ENCODE data around the gene PTTG1IP.

Gene PTTG1IP

DNA sequence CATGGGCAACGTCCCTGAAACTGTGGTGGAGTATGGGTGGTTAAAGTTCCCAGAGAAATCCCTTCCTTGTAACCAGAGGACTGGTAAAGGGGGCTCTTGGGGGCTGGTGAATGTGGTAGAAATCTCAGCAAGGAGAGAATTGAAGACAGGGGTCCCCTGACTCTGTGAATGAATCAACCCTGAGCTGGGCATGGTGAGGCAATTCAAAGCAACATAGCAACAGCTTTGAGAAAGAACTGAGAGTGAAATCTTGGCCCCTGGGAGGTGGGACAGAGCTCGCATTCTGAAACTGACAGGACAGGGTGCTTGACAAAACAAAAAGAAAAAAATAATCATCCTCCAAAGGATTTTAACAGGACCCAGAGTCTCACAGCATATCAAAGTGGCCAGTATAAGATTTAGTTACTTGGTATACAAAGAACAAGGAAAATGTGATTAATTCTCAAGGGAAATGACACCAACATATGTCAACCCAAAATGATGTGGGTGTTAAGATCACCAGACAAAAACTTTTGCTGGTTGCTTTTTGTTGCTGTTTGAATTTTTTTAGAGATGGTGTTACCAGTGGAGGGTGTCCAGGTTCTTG lies 43.9 kb downstream of the PTTG1IP start:
- no peak overlapping the region for H3K4me3 ChIP-seq (ENCODE audit: control insufficient read depth, low read depth, low read length)
- DNase-seq (ENCODE audit: low read depth) = no peak
- TF ChIP-seq, protein P1, sequence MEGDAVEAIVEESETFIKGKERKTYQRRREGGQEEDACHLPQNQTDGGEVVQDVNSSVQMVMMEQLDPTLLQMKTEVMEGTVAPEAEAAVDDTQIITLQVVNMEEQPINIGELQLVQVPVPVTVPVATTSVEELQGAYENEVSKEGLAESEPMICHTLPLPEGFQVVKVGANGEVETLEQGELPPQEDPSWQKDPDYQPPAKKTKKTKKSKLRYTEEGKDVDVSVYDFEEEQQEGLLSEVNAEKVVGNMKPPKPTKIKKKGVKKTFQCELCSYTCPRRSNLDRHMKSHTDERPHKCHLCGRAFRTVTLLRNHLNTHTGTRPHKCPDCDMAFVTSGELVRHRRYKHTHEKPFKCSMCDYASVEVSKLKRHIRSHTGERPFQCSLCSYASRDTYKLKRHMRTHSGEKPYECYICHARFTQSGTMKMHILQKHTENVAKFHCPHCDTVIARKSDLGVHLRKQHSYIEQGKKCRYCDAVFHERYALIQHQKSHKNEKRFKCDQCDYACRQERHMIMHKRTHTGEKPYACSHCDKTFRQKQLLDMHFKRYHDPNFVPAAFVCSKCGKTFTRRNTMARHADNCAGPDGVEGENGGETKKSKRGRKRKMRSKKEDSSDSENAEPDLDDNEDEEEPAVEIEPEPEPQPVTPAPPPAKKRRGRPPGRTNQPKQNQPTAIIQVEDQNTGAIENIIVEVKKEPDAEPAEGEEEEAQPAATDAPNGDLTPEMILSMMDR (conservative IDR thresholded peaks at IDR 0.05; ENCODE audit: control insufficient read depth, insufficient read depth, low read depth, low read length) = no peak

DNA sequence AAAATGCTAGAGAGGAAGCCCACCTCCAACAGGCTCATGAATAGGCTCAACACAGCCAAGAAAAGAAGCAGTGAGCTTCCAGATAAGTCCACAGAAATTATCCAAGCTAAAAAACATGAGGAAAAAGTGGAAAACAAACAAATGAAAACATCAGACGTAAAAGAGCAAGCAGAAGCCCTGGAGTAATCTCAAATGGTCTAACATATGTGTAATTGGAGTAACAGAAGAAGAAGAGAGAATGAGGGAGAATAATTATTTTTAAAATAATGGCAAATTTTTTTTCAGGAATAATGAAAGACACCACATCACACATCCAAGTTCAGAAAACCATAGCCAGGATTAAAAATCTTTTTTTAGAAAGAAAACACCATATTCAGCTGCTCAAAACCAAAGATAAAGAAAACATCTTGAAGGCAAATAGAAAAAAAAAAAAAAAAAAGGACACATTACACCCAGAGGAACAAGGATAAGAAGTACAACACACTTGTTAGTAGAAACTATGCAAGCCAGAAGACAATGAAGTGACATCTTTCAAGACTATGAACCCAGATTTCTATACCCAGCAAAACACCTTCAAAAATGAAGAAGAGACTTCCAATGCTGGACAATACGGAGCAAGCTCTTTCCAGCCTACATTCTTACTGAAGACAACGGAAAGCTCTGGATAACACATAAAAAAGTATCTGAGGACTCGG lies 45.0 kb downstream of the PTTG1IP start:
- H3K4me3 ChIP-seq (ENCODE audit: control insufficient read depth, low read depth, low read length) = no peak overlapping the region
- TF ChIP-seq, protein P1 (conservative IDR thresholded peaks at IDR 0.05; ENCODE audit: control insufficient read depth, insufficient read depth, low read depth, low read length) = no peak
- DNase-seq (ENCODE audit: low read depth) = no peak

DNA sequence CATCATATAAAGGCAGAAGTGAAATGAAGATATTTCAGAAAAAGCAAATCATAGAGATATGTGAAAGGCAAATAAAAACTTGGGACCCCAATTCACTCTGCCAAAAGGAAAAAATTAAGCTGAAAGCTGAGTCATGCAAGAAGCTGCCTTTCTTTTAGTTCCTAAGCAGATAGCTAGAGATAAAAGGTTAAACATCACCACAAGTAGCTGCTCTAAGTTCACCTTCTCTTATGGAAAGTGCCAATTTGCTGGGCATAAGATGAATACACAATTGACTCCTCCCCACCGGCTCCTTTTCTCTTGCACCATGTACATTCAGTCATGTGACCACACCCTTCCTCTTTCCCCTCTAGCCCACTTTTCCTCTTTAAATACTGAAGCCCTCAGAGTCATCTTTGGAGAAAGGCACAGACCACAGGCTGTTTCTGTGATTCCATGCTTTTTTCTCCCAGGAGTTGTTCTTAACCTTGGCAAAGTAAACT lies 50.3 kb downstream of the PTTG1IP start:
- DNase-seq (ENCODE audit: low read depth) = no peak
- no peak overlapping the region for H3K4me3 ChIP-seq (ENCODE audit: control insufficient read depth, low read depth, low read length)
- TF ChIP-seq, protein P1 (conservative IDR thresholded peaks at IDR 0.05; ENCODE audit: control insufficient read depth, insufficient read depth, low read depth, low read length) = no peak

DNA sequence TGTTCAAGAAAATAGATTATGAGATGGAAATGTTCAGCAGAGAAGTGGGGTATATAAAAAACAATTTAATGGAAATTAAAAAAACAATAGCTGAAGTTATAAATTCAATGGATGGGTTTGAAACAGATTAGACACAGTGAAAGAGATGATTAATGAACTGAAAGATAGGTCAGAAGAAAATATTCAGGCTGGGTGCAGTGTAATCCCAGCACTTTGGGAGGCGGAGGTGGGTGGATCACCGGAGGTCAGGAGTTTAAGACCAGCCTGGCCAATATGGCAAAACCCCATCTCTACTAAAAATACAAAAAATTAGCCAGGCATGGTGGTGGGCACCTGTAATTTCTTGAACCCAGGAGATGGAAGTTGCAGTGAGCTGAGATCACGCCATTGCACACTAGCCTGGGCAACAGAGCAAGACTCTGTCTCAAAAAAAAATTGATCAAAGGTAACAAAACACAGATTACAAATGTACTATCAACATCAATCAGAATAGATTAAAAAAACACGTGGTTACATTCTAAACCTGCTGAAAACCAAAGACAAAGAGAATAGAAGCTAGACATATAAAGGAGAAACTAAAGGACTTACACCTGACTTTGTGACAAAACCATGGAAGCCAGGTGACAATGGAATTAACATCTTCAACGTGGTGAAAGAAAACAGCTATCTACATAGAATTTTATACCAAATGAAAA lies 50.9 kb downstream of the PTTG1IP start:
- no peak overlapping the region for H3K4me3 ChIP-seq (ENCODE audit: control insufficient read depth, low read depth, low read length)
- DNase-seq (ENCODE audit: low read depth) = no peak
- TF ChIP-seq, protein P1 (conservative IDR thresholded peaks at IDR 0.05; ENCODE audit: control insufficient read depth, insufficient read depth, low read depth, low read length) = no peak

DNA sequence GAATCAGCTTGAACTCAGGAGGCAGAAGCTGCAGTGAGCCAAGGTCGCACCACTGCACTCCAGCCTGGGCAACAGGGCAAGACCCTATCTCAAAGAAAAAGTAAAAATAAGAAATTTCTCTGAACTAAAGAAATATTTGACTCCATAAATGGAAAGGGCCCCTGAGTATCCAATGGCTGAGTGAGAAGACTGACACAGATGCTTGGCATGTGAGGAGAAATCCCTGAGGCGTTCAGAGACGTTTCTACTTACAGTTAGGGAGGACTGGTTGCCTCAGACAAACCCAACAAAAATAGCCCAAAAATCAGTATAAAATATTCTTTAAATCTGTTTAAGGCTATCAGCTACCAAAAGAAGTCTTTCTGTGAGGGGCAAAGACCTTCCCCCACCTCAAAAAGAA lies 52.6 kb downstream of the PTTG1IP start:
- DNase-seq (ENCODE audit: low read depth) = peak; percentile 38
- no peak overlapping the region for H3K4me3 ChIP-seq (ENCODE audit: control insufficient read depth, low read depth, low read length)

More for the DNA sequence above, 52.6 kb downstream of the PTTG1IP start:
- TF ChIP-seq, protein P1 (conservative IDR thresholded peaks at IDR 0.05; ENCODE audit: control insufficient read depth, insufficient read depth, low read depth, low read length) = no peak

Data from fibroblast of mammary gland (primary cell).